ENCODE data around the gene MYBBP1A.

GRCh38 chr17:4572131-4572530 is 16.9 kb upstream of the MYBBP1A start:
- TF ChIP-seq EP300 (IDR thresholded peaks at IDR 0.05; ENCODE audit: low read length) = no peak
- no peak for TF ChIP-seq POLR2A (conservative IDR thresholded peaks at IDR 0.05)
- no peak for TF ChIP-seq NFXL1 (CRISPR knock-in tag; IDR thresholded peaks at IDR 0.05)
- no peak for TF ChIP-seq ZNF197 (CRISPR knock-in tag; IDR thresholded peaks at IDR 0.05; ENCODE audit: low read depth)
- no peak for TF ChIP-seq GATA2 (CRISPR knock-in tag; IDR thresholded peaks at IDR 0.05)
- TF ChIP-seq HMG20A (CRISPR knock-in tag; conservative IDR thresholded peaks at IDR 0.05) = no peak
- no peak for TF ChIP-seq ZHX1 (conservative IDR thresholded peaks at IDR 0.05; ENCODE audit: low read length)
- no peak for TF ChIP-seq ZKSCAN1 (IDR thresholded peaks at IDR 0.05; ENCODE audit: low read depth, low read length)
- no peak for TF ChIP-seq OTX1 (CRISPR knock-in tag; IDR thresholded peaks at IDR 0.05)
- no peak for TF ChIP-seq NFATC3 (IDR thresholded peaks at IDR 0.05)
- no peak for TF ChIP-seq ZNF174 (CRISPR knock-in tag; IDR thresholded peaks at IDR 0.05)

All from K562 (cell line).